A172 (cell line): ENCODE results near the gene NABP1. TPM values are rescaled to one million over a fixed set of nuclear protein-coding genes. Genes with fewer than 3 reads are reported as not detected.

ENCODE experiments used
- DNase-seq: peaks from one replicate; pipeline ENCODE4 v3.0.0-alpha.2; 2015; ENCODE audit warnings: low spot score
- total RNA-seq: library from RNA; depleted of rRNA; stranded (reverse); fragments of >200 nt; shearing (Covaris generic); gene quantifications from 2 replicates; pipeline ENCODE4 v1.2.3, GENCODE V29; 2014

Gene NABP1
- total RNA-seq, 1 experiment from 2014 or later, result 44.6 TPM

- DNase-seq, result no peak
Measured at GRCh38 chr2:191680639-191681038, 2.7 kb downstream of the NABP1 start.

- no peak for DNase-seq
Measured at GRCh38 chr2:191682126-191682525, 4.2 kb downstream of the NABP1 start.

GRCh38 chr2:191686066-191686465 is 8.1 kb downstream of the NABP1 start:
- no peak for DNase-seq

- DNase-seq, result no peak
Measured at GRCh38 chr2:191686729-191687128, 8.8 kb downstream of the NABP1 start.

- DNase-seq, result no peak
Measured at GRCh38 chr2:191687867-191688266, 9.9 kb downstream of the NABP1 start.

GRCh38 chr2:191688934-191689695 is 11.2 kb downstream of the NABP1 start:
- DNase-seq, result peak; percentile 77

GRCh38 chr2:191690327-191690726 is 12.4 kb downstream of the NABP1 start:
- DNase-seq, result no peak

- peak; percentile 87 for DNase-seq
Measured at GRCh38 chr2:191691016-191691735, 13.2 kb downstream of the NABP1 start.

GRCh38 chr2:191691898-191692297 is 14.0 kb downstream of the NABP1 start:
- DNase-seq, result no peak

GRCh38 chr2:191692502-191693115 is 14.7 kb downstream of the NABP1 start:
- no peak for DNase-seq

GRCh38 chr2:191693166-191693565 is 15.2 kb downstream of the NABP1 start:
- no peak for DNase-seq

- no peak for DNase-seq
Measured at GRCh38 chr2:191693778-191694177, 15.8 kb downstream of the NABP1 start.

GRCh38 chr2:191696001-191696400 is 18.1 kb downstream of the NABP1 start:
- DNase-seq, result peak; percentile 60

- no peak for DNase-seq
Measured at GRCh38 chr2:191696966-191697365, 19.0 kb downstream of the NABP1 start.

- no peak for DNase-seq
Measured at GRCh38 chr2:191697870-191698269, 19.9 kb downstream of the NABP1 start.

- no peak for DNase-seq
Measured at GRCh38 chr2:191699341-191699945, 21.5 kb downstream of the NABP1 start.

GRCh38 chr2:191701029-191701428 is 23.1 kb downstream of the NABP1 start:
- no peak for DNase-seq

- DNase-seq, result no peak
Measured at GRCh38 chr2:191701696-191702095, 23.8 kb downstream of the NABP1 start.

GRCh38 chr2:191703079-191703725 is 25.3 kb downstream of the NABP1 start:
- no peak for DNase-seq

- no peak for DNase-seq
Measured at GRCh38 chr2:191705084-191705483, 27.1 kb downstream of the NABP1 start.

- DNase-seq, result no peak
Measured at GRCh38 chr2:191705701-191706100, 27.8 kb downstream of the NABP1 start.

- DNase-seq, result no peak
Measured at GRCh38 chr2:191706791-191707190, 28.9 kb downstream of the NABP1 start.
